ENCODE data around the gene CRIP1. TPM values are rescaled to one million over a fixed set of nuclear protein-coding genes. Genes with fewer than 3 reads are reported as not detected.

CRIP1 gene
- total RNA-seq, 1 donor from 2014 or later: 112 TPM

DNA sequence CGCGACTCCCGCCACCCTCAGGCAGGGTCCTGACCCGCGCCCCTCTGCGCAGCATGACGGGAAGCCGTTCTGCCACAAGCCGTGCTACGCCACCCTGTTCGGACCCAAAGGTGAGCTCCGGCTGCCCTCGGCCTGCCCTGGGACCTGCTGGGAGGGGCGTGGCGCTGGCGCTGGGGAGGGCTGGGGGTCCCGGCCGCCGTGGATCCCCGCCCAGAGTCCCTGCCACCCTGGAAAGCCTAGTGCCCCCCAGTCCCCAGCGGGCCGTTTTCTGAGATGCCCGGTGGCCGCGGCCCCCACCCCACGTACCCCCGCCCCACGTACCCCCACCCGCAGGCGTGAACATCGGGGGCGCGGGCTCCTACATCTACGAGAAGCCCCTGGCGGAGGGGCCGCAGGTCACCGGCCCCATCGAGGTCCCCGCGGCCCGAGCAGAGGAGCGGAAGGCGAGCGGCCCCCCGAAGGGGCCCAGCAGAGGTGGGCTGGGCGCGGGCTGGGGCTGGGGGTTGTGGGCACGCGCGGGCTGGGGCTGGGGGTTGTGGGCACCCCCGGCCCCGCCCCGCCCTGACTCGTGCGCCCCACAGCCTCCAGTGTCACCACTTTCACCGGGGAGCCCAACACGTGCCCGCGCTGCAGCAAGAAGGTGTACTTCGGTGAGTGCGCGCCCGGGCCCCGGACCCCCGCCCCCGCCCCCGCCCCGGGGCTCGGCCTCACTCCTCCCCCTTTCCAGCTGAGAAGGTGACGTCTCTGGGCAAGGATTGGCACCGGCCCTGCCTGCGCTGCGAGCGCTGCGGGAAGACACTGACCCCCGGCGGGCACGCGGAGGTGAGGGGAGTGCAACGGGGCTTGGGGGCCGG is 8.1 kb upstream of the CRIP1 start:
- intact Hi-C loops (cut with DNase I): no loop called here
- ATAC-seq (no peak), DNase-seq (ENCODE audit: low spot score) (no peak)

DNA sequence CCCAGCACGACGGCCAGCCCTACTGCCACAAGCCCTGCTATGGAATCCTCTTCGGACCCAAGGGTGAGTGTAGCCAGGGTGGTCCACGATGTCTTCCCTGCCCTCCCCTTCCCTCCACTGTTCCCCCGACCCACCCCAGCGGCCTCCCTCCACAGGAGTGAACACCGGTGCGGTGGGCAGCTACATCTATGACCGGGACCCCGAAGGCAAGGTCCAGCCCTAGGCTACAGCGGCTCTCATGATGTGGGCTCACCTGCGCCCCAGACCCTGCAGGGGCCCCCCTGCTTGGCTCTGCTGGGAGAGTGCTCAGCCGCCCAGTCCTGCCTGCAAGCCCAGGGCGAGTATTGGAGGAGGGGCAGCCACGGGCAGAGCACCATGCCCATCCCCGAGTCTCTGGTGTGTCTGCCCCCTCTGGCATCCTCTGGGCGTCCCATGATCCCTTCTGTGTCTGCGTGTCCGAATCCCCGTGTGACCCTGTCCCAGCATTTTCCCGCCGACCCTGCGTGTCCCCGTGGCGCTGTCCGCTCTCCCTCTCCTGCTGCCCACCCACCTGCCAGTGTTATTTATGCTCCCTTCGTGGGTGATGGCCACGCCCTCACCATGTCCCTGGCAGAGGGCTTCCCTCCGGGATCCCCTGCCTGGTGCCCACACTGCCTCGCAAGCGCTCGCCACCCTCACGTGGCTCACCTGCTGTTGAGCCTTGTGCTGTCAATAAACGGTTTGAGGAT is 7.1 kb upstream of the CRIP1 start:
- intact Hi-C loops (cut with DNase I): no loop called here
- DNase-seq (ENCODE audit: low spot score): no peak
- ATAC-seq: no peak

DNA sequence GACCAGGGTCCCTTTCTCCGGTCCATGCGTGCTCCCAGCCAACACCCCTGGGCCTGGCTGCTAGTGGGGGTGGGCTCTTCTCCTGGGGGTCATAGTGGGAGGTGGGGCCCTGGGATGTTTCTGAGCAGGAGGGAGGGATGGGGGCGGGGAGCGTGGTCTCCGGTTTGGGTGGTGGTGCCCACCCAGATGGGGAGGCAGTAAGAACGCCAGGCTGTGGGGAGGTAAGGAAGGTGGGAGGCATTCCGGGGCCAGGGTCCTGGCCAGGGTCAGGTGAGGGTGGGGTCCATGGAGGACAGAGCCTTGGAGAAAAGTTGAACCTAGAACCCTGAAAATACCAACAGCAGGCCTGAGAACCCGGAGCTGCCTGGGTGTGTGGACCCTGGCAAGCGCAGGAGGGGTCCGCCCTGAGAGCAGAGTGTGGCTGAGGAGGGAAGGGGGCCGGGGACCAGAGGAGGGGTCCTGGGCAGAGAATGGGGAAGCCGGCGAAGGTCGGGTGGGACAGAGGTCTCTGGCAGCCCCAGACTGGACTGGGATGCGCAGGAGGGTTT is 6.4 kb upstream of the CRIP1 start:
- ATAC-seq (no peak), DNase-seq (ENCODE audit: low spot score) (no peak)
- intact Hi-C loops (cut with DNase I): no loop called here

DNA sequence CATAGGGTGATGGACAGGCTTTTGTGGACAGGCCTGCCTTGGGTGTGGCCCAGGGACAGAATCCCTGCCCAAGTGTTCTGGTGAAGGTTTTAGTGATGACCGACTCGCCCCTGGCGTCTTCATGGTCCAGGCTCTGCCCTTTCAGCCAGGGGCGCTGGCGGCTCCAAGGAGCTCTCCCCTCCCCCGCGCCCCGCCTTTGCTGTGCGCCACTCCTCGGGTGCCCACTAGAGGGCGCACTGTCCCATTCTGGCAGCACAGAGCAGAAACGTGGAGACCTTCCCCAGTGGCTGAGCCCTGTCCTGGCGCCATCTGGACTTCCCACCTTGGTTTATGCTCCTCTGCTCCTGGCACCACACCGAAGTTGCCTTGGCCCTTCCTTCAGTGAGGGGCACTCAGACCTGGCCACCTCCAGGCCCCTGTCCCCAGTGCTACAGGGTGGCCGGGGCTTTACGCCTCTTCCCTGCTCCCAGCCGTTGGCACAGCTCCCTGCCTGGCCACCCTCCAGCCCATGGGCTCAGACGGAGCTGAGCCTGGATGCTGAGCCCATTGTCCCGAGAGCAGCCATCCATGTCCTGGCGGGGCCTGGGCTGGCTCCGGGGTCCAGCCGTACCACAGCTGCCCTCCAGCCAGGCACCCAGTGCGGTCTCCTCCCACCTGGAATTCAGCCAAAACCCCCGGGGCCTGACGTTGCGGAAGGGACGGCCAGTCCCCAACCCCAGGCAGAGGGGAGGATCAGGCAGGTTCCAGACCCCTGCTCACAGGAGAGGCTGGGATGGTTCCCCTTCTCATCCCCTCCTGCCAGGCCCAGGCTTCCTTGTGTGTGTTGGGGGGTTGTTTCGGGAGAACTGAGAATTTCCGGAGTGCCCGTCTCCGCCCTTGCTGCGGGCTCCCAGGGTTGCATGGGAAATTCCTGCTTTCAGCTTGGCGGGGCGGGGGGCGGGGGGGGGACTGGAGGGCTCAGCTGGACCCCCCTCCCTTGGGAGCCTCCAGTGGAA is 5.6 kb upstream of the CRIP1 start:
- peak; percentile 93 for DNase-seq (ENCODE audit: low spot score)
- ATAC-seq: peak; percentile 83
- intact Hi-C loops (cut with DNase I): no loop called here

DNA sequence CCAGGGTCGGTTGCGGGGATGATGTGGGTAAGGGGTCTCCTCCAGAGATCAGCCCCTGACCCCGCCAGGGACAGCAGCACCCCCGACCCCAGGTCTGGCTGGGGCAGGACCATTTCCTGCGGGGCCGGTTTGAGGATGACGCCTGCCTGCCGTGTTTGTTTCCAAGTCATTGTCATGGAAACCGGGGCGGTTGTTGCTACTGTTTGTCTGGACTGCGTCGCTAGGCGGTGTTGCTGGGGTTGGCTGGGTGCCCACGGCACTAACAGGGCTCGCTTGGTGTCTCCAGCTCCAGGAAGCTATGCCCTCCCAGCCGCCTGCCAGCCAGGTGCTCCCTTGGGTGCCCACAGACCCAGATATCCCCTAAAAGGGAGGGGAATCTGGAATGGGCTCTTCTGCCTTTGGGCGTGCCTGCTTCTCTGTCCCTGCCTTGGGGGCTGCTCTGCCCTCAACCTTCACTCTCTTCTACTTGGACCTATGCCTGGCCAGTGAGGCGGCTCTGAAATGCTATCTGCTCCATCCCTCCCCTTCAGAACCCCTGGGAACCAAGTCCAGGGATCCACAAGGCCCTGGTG is 4.7 kb upstream of the CRIP1 start:
- DNase-seq (ENCODE audit: low spot score) (peak; percentile 96), ATAC-seq (peak; percentile 89)
- intact Hi-C loops (cut with DNase I): no loop called here

DNA sequence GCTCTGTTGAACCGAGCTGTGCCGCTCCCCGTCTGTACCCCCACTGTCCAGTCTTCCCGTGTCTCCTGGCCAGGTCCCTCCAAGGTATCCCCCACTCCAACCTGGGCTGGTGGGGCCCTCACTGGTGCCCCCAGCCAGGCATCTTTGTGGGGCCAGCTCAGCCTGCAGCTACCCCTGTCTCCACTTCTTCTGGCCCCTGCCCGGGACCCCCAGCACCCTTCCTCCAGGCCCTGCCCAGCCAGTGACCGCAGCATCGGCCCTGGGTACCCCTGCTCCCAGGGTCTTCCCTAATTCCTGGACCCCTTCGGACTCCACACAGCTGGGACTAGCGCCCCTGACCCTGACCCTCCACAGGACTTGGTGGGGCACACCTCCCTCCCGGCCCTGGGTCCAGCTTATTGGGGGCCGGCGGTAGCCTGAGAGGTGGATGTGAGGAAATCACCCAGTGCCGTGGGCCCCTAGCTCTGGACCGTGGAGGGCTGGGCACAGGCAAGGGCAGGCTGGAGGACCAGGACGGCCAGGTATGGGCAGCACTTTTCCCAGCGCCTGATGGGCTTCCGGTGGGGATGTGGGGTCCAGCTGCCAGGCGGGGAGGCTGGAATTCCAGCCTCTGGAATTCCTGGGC is 4.1 kb upstream of the CRIP1 start:
- no peak for DNase-seq (ENCODE audit: low spot score)
- no peak for ATAC-seq

DNA sequence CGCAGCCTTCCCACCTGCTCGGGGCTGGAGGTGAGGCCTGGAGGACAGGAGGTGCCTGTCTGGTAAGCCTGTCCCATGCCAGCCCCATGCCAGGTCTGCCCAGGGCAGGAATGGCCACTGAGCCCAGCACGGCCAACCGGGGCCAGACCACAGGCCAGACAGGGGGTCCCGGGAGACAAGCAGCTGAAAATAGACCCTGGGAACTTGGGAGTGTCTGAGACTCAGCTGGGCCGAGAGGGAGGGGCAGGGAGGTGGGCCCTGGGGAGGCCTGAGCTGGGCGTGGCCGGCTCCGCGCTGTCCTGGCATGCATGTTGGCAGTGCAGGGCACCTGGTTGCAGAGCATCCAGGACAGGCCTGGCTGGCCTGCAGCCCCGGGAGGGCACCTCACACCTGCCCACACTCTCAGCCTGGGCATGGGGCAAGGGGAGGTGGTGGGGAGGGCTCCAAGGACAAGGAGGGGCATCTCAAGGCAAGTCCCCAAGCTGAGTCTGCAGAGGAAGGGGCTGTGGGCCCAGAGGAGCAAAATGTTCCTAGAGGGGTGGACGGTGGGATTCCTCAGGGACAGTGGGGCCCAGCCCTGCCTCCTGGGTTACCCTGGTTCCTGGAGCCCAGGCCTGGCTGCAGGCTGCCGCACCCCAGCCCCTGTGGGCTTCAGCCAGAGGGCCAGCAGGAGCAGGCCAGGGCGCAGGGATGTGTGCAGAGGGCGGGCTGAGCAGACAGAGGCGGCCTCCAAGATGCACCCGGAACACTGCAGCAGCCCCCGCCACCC is 3.2 kb upstream of the CRIP1 start:
- intact Hi-C loops (cut with DNase I): no loop called here
- no peak for ATAC-seq
- DNase-seq (ENCODE audit: low spot score): no peak

More for the DNA sequence above, 4.1 kb upstream of the CRIP1 start:
- intact Hi-C loops (cut with DNase I): no loop called here

DNA sequence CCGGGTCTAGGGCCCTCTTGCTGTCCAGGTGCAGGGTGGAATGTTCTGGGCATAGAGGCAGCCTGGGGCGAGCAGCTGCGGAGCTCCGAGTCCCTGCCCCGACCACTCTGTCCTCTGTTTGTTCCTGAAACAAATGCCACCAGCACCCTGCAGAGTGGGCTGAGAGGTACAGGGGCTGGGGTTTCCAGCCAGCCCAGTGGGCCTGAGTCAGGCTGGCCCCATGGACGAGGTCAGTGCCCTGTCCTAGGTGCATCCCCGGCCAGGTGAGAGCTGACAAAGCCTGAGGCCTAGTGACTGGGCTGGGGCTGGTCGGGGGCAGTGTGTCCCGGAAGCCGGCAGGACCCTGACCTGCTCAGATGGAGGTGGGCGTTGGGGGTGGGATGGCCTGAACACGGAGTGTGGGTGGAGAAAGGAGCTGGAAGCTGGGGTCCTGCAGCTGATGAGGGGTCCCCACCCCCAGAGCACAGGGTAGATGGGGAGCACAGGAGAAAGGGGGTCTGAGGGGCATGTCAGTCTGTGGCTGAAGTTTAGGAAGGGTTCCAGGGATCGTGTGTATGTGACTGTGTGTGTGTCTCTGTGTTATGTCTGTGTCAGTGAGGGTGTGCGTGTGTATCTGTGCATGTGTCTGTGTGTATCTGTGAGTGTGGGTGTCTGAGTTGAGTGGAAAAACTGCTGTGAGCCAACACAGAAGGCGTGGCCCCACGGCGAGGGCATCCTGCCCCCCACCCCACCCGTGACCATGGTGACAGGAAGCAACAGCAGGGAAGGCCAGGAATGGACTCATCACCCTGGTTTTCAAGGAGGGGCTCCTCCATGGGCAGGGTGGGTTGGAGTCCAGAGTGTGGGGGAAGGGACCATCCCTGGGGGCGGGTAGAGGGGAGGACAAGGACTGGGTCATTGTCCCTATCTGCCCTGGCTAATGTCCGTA is 2.4 kb upstream of the CRIP1 start:
- intact Hi-C loops (cut with DNase I): no loop called here
- DNase-seq (ENCODE audit: low spot score): no peak
- no peak for ATAC-seq

DNA sequence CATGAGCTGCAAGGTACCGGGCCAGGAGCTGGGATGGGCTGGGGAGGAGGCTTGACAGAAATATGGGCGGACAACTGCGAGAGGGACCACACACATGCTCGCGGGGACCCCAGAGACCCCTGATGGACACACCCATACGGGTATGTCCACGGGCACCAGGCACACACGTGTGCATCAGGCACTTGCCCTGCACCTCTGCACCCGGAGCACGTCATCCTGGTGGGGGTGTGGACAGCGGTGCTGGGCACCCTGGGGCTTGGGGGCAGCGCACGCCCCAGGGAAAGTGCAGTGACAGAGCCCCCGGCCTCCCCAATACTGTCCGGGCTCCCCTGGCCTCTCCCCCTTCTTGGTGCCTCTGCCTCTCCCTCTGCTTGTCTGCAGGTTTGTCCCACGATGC is 1.7 kb upstream of the CRIP1 start:
- intact Hi-C loops (cut with DNase I): loop anchor here (5.0 kb wide), 1 partner anchor 113 kb away; no protein-coding TSS in a partner anchor
- ATAC-seq: no peak
- no peak for DNase-seq (ENCODE audit: low spot score)

DNA sequence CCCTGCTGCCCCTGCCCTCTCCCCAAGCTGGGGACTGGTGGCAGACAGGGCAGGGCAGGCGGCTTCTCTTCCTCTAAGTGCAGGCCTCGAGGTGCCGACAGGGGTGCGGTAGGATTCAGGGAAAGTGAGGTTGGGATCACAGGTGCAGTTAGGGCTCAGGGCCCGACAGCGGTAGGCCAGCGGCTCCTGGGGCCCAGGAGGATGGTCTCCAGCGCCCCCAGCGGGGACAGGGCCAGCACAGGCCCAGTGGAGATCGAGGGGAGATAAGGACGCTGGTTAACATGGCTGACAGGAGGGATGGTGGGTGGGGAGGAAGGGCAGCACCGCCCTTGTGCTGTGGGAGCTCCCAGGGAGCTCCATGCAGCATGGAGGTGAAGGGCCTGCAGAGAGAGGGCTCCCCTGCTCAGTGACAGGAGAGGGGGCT is 935 bp upstream of the CRIP1 start:
- ATAC-seq (no peak), DNase-seq (ENCODE audit: low spot score) (no peak)
- intact Hi-C loops (cut with DNase I): loop anchor here (5.0 kb wide), 1 partner anchor 113 kb away; no protein-coding TSS in a partner anchor

DNA sequence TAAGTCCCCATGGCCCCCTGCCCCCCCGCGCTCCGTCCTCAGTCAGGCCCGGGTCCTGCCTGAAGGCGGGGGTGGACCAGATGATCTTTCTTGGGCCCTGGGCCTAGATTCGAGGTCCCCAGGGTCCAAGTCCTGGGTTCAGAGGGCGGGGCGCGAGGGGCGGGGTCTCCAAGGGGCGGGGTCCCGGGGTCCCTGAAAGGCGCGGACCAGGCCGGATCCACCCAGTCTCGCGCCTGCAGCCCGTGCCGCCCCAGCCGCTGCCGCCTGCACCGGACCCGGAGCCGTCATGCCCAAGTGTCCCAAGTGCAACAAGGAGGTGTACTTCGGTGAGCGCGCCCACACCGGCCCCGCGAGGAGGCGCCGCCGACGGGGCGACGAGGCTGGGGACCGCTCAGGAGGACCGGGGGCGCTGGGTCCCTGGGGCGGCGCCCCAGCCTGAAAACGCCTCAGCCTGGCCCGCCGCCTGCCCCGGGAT is 325 bp downstream of the CRIP1 start:
- intact Hi-C loops (cut with DNase I): loop anchor here (5.0 kb wide), 1 partner anchor 115 kb away; no protein-coding TSS in a partner anchor
- peak; percentile 85 for DNase-seq (ENCODE audit: low spot score)
- ATAC-seq: no peak

DNA sequence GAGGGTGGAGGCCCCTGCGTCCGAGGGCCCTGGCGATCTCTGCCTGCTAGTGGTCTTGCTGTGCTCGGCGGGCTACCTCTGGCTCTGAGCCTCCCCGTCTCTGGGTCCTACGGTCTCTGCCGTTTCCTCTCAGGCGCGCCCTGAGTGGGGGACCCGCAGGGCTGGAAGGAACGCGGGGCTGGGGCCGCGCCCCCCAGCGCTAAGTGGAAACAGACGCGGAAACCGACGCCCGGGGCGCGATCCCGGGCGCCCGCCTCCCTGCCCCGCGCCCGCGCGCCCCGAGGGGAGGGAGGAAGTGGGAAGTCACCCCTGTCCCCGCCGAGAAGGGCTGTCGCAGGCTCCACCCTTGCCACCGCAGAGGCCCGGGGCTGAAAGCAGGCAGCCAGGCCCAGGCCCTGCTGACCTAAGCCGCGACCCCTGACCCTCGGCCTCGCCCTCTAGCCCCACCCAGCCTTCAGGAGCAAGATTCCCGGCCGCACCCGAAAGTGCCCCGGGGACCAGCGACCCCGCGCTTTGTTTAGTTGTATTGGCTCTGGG is 831 bp downstream of the CRIP1 start:
- ATAC-seq (no peak), DNase-seq (ENCODE audit: low spot score) (no peak)
- intact Hi-C loops (cut with DNase I): loop anchor here (5.0 kb wide), 1 partner anchor 115 kb away; no protein-coding TSS in a partner anchor

DNA sequence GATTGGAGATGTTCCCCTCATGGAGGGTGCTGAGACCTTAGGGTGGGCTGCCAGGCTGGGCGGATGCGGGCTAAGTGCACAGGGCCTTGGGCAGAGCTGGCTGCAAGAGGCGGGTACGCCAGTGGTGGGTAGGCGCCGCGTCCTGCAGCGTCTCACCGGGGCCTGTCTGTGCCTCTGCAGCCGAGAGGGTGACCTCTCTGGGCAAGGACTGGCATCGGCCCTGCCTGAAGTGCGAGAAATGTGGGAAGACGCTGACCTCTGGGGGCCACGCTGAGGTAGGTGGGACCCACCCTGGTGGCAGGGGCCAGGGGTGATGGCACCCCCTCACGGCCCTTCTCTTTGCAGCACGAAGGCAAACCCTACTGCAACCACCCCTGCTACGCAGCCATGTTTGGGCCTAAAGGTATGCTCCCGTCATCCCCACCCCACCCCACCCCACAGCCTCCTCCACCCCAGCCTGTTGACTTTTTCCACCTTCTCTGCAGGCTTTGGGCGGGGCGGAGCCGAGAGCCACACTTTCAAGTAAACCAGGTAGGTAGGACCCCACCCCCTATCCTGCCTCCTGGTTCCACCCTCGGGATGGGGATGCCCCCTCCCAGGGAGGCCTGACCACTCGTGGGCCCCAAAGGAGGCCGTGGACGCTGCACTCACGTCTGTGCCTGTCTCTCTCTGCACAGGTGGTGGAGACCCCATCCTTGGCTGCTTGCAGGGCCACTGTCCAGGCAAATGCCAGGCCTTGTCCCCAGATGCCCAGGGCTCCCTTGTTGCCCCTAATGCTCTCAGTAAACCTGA is 1.5 kb downstream of the CRIP1 start:
- no peak for ATAC-seq
- intact Hi-C loops (cut with DNase I): loop anchor here (5.0 kb wide), 1 partner anchor 116 kb away; no protein-coding TSS in a partner anchor
- DNase-seq (ENCODE audit: low spot score): no peak

DNA sequence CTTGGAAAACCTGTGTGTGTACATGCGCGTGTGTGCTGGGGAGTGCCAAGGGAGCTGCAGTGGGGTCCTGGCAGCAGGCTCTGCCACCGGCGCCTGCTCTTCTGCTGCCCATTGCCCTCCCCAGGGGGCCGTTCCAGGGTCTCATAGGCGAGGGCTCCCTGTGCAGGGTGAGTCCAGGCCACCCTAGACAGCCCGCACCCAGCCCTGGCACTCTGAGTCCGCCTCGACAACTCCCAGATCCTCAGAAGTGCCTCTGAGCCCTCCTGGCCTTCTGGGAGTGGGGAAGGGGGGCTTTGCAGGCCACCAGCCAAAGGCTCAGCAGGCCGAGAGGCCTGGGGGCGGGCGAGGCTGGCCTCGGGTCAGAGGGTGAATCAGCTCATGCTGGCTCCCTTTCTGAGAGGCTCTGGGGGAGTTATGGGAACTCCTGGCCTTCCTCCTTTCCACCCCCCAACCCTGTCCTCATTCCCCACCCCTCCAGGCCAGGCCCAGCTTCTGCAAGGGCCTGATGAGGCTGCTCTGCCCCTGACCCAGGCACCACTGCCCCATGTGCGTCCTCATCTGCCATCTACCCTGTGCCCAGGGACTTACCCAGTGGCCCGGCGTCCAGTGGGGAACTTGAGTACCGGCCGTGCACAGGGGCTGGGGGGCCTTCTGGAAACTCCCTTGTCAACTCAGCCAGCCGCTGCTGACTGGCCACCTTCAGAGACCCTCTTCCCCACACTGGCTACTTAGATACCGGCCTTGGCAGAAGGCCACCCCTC is 2.3 kb downstream of the CRIP1 start:
- intact Hi-C loops (cut with DNase I): loop anchor here (5.0 kb wide), 1 partner anchor 117 kb away; no protein-coding TSS in a partner anchor
- ATAC-seq: no peak
- no peak for DNase-seq (ENCODE audit: low spot score)

Data from sciatic nerve (tissue), 2 donors.